Kidney (tissue), 14 donors: ENCODE measurements around the gene E2F2. TPM values are rescaled to one million over a fixed set of nuclear protein-coding genes. Genes with fewer than 3 reads are reported as not detected.
"Not testable (repeated sequence)": the region's sequence is repeated elsewhere in the genome, so short reads cannot be mapped to it uniquely, and the experiment has no call there.

Source experiments
- DNase-seq, 5 donors: peaks; one replicate each; pipeline ENCODE4 v3.0.0-alpha.2; 2013 to 2020
- FAIRE-seq: peaks from 2 replicates; lab custom pipeline; 2012; peaks lifted over from hg19 to GRCh38; lab: Jason Lieb, UNC
- H3K27ac ChIP-seq, 2 donors: one replicate each; pipeline ENCODE4 v1.7.0; 2013; ENCODE audit warnings: low read depth in 2 of 2, low read length in 2 of 2, inconsistent platforms in 1 of 2
- H3K27me3 ChIP-seq: one replicate; pipeline ENCODE4 v1.7.1; 2013; ENCODE audit warnings: low read length, inconsistent platforms; ENCODE audit not compliant: control insufficient read depth, insufficient read depth
- H3K36me3 ChIP-seq, 3 donors: one replicate each; pipeline versions ENCODE4 v1.7.0 to v1.7.1; 2013; ENCODE audit warnings: low read length in 3 of 3, control low read depth in 1 of 3, inconsistent platforms in 1 of 3; ENCODE audit not compliant: insufficient read depth in 3 of 3, control insufficient read depth in 2 of 3
- H3K4me1 ChIP-seq, 3 donors: one replicate each; pipeline versions ENCODE4 v1.7.0 to v1.7.1; 2013; ENCODE audit warnings: low read length in 3 of 3, inconsistent platforms in 1 of 3, low read depth in 1 of 3; ENCODE audit not compliant: control insufficient read depth in 2 of 3, insufficient read depth in 2 of 3
- H3K4me3 ChIP-seq, 3 donors: one replicate each; pipeline versions ENCODE4 v1.7.0 to v1.8.1; 2013; ENCODE audit warnings: low read length in 3 of 3, control low read depth in 1 of 3, inconsistent platforms in 1 of 3
- H3K9ac ChIP-seq, 3 donors: one replicate each; pipeline versions ENCODE4 v1.7.0 to v1.7.1; 2013; ENCODE audit warnings: low read length in 3 of 3, control low read depth in 1 of 3, inconsistent platforms in 1 of 3
- H3K9me3 ChIP-seq, 3 donors: one replicate each; pipeline versions ENCODE4 v1.7.0 to v1.7.1; 2013; ENCODE audit warnings: low read length in 3 of 3, control low read depth in 1 of 3, inconsistent platforms in 1 of 3; ENCODE audit not compliant: control insufficient read depth in 2 of 3, insufficient read depth in 1 of 3
- intact Hi-C: fragments of 100-400 bp; cut with DNase I; formaldehyde crosslinking; loops from one replicate; pipeline ENCODE4 v1.11.1; 2022
- polyA plus RNA-seq: library from polyadenylated mRNA; stranded (reverse); fragments of 350-450 nt; fragmentation: Illumina TruSeq; extraction: RNeasy Lipid Tissue Mini Kit (QIAGEN cat#74804); gene quantifications from one replicate; pipeline ENCODE4 v1.2.3, GENCODE V29; 2014; ENCODE audit warnings: low read depth, low replicate concordance; ENCODE audit not compliant: insufficient read depth
- total RNA-seq: library from RNA; stranded (reverse); fragmentation: NEBNext Ultra II Directional; extraction: Animal tissue kit (Norgen Biotek cat#: 25700); gene quantifications from one replicate; pipeline ENCODE4 v1.2.1, GENCODE V29; 2021
- TF ChIP-seq, protein P1 (sequence below): IDR thresholded peaks from 3 replicates; pipeline ENCODE4 v1.5.1; 2012; ENCODE audit warnings: mild to moderate bottlenecking, moderate library complexity, borderline replicate concordance; ENCODE audit not compliant: insufficient read depth; ENCODE audit errors: extremely low read depth
- donor health status: control.
- donor health status: control.
- donor health status: control.
- donor health status: control.
- donor health status: control.
- donor health status: DM: yes; HTN: yes; CAD: no.
- donor health status: Normal renal cell carcinoma (clear cell type).

The E2F2 gene
- total and polyA plus RNA-seq, 2 donors from 2014 or later, result 0.50 TPM; not detected in 1

DNA sequence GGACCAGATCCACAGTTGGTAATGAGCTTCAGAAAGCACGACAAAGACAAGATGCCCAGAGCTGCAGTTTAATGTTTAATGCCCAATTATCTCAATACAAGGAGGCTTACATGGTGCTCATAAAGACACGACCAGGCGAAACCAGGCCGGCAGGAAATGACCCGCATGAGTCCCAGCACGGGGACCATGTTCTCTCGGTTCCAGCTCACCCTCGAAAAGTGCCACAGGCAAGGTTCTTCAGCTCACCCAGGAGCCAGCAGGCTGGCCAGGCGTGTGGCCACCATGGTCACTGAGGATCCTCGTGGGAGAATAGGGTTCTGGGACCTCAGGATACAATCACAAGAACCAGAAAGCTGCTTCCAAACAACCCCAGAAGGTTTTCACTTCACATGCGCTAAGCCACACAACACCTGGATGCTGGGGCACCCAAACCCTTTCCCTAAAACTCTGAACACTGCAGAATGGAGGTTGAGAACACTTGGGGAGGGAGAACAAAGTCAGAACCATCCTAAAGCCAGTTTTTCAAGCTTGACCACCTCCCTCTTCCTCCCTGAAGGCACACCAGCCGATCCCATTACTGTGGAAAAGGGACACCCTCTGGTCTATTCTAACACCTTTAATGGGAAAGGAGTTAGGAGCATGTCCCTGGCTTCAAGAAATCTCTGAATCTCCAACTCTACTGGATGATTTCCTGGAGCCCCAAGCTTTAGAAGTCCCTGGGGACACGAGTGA is 24.5 kb downstream of the E2F2 start:
- H3K9me3 ChIP-seq, result no peaks in the 10 kb centered on the region
- FAIRE-seq (no peak), DNase-seq (no peak)
- no peak overlapping the region for H3K9ac ChIP-seq
- no peak overlapping the region for H3K4me3 ChIP-seq
- no peaks in the 10 kb centered on the region for H3K36me3 ChIP-seq
- TF ChIP-seq, protein P1, sequence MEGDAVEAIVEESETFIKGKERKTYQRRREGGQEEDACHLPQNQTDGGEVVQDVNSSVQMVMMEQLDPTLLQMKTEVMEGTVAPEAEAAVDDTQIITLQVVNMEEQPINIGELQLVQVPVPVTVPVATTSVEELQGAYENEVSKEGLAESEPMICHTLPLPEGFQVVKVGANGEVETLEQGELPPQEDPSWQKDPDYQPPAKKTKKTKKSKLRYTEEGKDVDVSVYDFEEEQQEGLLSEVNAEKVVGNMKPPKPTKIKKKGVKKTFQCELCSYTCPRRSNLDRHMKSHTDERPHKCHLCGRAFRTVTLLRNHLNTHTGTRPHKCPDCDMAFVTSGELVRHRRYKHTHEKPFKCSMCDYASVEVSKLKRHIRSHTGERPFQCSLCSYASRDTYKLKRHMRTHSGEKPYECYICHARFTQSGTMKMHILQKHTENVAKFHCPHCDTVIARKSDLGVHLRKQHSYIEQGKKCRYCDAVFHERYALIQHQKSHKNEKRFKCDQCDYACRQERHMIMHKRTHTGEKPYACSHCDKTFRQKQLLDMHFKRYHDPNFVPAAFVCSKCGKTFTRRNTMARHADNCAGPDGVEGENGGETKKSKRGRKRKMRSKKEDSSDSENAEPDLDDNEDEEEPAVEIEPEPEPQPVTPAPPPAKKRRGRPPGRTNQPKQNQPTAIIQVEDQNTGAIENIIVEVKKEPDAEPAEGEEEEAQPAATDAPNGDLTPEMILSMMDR, result no peak
- intact Hi-C loops, result no loop called here
- no peaks in the 10 kb centered on the region for H3K27me3 ChIP-seq
- no peaks in the 10 kb centered on the region for H3K4me1 ChIP-seq
- no peak overlapping the region for H3K27ac ChIP-seq

DNA sequence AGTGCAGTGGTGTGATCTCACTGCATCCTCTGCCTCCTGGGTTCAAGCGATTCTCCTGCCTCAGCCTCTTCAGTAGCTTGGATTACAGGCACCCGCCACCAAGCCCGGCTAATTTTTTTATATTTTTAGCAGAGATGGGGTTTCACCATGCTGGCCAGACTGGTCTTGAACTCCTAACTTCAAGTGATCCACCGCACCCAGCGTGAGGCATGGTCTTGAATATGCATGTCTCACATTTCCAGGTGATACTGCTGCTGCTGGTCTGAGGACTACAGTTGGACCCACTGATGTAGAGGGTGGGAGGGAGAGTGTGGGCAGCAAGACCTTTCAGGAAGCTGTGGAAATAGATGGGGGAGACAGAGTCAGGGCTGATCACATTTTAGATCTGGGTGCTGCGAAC is 25.2 kb downstream of the E2F2 start:
- no peak overlapping the region for H3K27ac ChIP-seq
- TF ChIP-seq, protein P1, result no peak
- DNase-seq (no peak), FAIRE-seq (no peak)
- H3K36me3 ChIP-seq, result no peaks in the 10 kb centered on the region
- no peaks in the 10 kb centered on the region for H3K27me3 ChIP-seq
- H3K4me3 ChIP-seq, result no peak overlapping the region
- no peaks in the 10 kb centered on the region for H3K9me3 ChIP-seq
- no peaks in the 10 kb centered on the region for H3K4me1 ChIP-seq
- intact Hi-C loops, result no loop called here
- H3K9ac ChIP-seq, result no peak overlapping the region

DNA sequence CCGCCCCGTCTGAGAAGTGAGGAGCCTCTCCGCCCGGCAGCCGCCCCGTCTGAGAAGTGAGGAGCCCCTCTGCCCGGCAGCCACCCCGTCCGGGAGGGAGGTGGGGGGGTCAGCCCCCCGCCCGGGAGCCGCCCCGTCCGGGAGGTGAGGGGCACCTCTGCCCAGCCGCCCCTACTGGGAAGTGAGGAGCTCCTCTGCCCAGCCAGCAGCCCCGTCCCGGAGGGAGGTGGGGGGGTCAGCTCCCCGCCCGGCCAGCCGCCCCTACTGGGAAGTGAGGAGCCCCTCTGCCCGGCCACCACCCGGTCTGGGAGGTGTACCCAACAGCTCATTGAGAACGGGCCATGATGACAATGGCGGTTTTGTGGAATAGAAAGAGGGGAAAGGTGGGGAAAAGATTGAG is 26.9 kb downstream of the E2F2 start:
- intact Hi-C loops, DNase-seq, H3K27me3 ChIP-seq, H3K4me3 ChIP-seq, H3K27ac ChIP-seq, H3K36me3 ChIP-seq, H3K9ac ChIP-seq, H3K9me3 ChIP-seq, H3K4me1 ChIP-seq, FAIRE-seq: not testable (repeated sequence)

DNA sequence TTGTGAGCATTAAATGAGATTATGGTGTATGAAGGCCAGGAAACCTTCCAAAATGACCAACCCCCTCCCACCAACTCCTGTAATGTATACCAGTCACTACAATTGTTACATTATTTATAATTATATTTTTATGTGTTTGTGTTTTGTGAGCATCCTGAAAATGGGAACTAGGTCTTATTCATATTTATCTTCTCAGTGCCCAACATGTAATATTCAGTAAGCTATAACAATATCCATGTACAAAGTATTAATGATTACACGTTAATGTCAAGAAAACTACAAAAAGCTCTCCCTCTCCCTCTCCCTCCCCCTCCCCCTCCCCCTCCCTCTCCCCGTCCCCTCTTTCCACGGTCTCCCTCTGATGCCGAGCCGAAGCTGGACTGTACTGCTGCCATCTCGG is 28.1 kb downstream of the E2F2 start:
- no peaks in the 10 kb centered on the region for H3K36me3 ChIP-seq

More for the DNA sequence above, 28.1 kb downstream of the E2F2 start:
- Histone ChIP-seq H3K27me3 (no peaks in the 10 kb centered on the region), H3K4me3 (no peak overlapping the region), H3K9ac (no peak overlapping the region), H3K27ac (no peak overlapping the region), H3K9me3 (no peaks in the 10 kb centered on the region), H3K4me1 (no peaks in the 10 kb centered on the region)
- DNase-seq, result no peak
- intact Hi-C loops, result no loop called here
- no peak for FAIRE-seq
- TF ChIP-seq, protein P1, result no peak
